ENCODE data around the gene CUX1.

DNA sequence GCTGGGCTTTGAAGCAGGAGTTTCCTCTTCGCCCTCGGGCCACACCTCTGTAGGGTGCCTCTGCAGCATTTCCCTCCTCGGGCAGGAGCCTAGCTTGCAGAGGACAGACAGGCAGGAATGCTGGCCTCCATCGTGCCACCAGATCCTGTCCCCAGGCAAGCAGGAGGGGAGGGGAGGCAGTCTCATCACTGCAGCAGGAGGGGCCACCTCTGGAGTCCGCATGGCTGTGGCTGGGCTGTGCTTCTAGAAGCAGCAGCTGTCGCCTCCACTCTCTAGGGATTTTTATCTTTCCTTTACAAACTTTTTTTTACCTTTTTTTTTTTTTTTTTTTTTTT, 181.4 kb downstream of the CUX1 start:
- TF ChIP-seq EZH2phosphoT487 (IDR thresholded peaks at IDR 0.05): no peak
- TF ChIP-seq, protein P1, sequence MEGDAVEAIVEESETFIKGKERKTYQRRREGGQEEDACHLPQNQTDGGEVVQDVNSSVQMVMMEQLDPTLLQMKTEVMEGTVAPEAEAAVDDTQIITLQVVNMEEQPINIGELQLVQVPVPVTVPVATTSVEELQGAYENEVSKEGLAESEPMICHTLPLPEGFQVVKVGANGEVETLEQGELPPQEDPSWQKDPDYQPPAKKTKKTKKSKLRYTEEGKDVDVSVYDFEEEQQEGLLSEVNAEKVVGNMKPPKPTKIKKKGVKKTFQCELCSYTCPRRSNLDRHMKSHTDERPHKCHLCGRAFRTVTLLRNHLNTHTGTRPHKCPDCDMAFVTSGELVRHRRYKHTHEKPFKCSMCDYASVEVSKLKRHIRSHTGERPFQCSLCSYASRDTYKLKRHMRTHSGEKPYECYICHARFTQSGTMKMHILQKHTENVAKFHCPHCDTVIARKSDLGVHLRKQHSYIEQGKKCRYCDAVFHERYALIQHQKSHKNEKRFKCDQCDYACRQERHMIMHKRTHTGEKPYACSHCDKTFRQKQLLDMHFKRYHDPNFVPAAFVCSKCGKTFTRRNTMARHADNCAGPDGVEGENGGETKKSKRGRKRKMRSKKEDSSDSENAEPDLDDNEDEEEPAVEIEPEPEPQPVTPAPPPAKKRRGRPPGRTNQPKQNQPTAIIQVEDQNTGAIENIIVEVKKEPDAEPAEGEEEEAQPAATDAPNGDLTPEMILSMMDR (IDR thresholded peaks at IDR 0.05): no peak
- TF ChIP-seq EZH2 (IDR thresholded peaks at IDR 0.05): no peak

Data from neural progenitor cell (in vitro differentiated cells).